HepG2 (cell line): Measurements from ENCODE around the gene PSD4. TPM values are rescaled to one million over a fixed set of nuclear protein-coding genes. Genes with fewer than 3 reads are reported as not detected.
A peak's percentile ranks its signal among the peaks of the same experiment; 100 is the strongest.

Experiments
- AGO2 ChIP-seq: fragments of 200-400 bp; formaldehyde crosslinking; optimal IDR thresholded peaks from 2 replicates; pipeline ENCODE3; 2017; ENCODE audit warnings: mild to moderate bottlenecking, low read depth, low read length, moderate library complexity
- ARHGAP35 ChIP-seq: sonication (generic); formaldehyde crosslinking; IDR thresholded peaks from 2 replicates; pipeline ENCODE4 v1.9.0; 2022; ENCODE audit warnings: mild to moderate bottlenecking, inconsistent platforms, moderate library complexity, missing genetic modification reagents, borderline replicate concordance
- DNMT3B ChIP-seq: conservative IDR thresholded peaks from 2 replicates; pipeline ENCODE4 v1.6.1; 2016; ENCODE audit warnings: missing biosample characterization, control low read depth
- FOXJ3 ChIP-seq: sonication (generic); formaldehyde crosslinking; IDR thresholded peaks from 2 replicates; pipeline ENCODE4 v1.4.0; 2020; ENCODE audit warnings: missing genetic modification reagents, mild to moderate bottlenecking, borderline replicate concordance
- GPN1 ChIP-seq: sonication (generic); formaldehyde crosslinking; IDR thresholded peaks from 2 replicates; pipeline ENCODE4 v1.5.1; 2020; ENCODE audit warnings: missing genetic modification reagents, borderline replicate concordance
- HOXA7 ChIP-seq: sonication (generic); formaldehyde crosslinking; IDR thresholded peaks from 2 replicates; pipeline ENCODE4 v1.8.1; 2022; ENCODE audit warnings: mild to moderate bottlenecking, missing genetic modification reagents, moderate library complexity
- MAF1 ChIP-seq: sonication (generic); formaldehyde crosslinking; IDR thresholded peaks from 2 replicates; pipeline ENCODE4 v1.5.0; 2020; ENCODE audit warnings: missing genetic modification reagents, borderline replicate concordance
- MLX ChIP-seq: IDR thresholded peaks from 2 replicates; pipeline ENCODE4 v1.6.1; 2016
- MTA1 ChIP-seq: sonication (generic); formaldehyde crosslinking; IDR thresholded peaks from 2 replicates; pipeline ENCODE4 v1.4.0; 2020; ENCODE audit warnings: missing genetic modification reagents, mild to moderate bottlenecking, borderline replicate concordance
- NFE2 ChIP-seq: sonication (generic); formaldehyde crosslinking; IDR thresholded peaks from 2 replicates; pipeline ENCODE4 v1.4.0; 2020; ENCODE audit warnings: missing genetic modification reagents
- NR1H2 ChIP-seq: sonication (generic); formaldehyde crosslinking; IDR thresholded peaks from 2 replicates; pipeline ENCODE4 v1.8.1; 2022; ENCODE audit warnings: low read depth, missing genetic modification reagents, borderline replicate concordance
- PATZ1 ChIP-seq: sonication (generic); formaldehyde crosslinking; IDR thresholded peaks from 2 replicates; pipeline ENCODE4 v1.4.0; 2020; ENCODE audit warnings: missing genetic modification reagents
- RNF219 ChIP-seq: sonication (generic); formaldehyde crosslinking; IDR thresholded peaks from 2 replicates; pipeline ENCODE4 v1.5.0; 2020; ENCODE audit warnings: mild to moderate bottlenecking, missing genetic modification reagents
- SALL1 ChIP-seq: sonication (generic); formaldehyde crosslinking; IDR thresholded peaks from 2 replicates; pipeline ENCODE4 v1.8.0; 2022; ENCODE audit warnings: mild to moderate bottlenecking, missing genetic modification reagents
- TFAP4 ChIP-seq: sonication (generic); IDR thresholded peaks from 2 replicates; pipeline ENCODE4 v1.6.1; 2016; ENCODE audit warnings: low read depth, borderline replicate concordance
- ZNF276 ChIP-seq: sonication (generic); formaldehyde crosslinking; IDR thresholded peaks from 2 replicates; pipeline ENCODE4 v1.4.0; 2020; ENCODE audit warnings: mild to moderate bottlenecking, low read depth, missing genetic modification reagents
- ZNF550 ChIP-seq: sonication (generic); formaldehyde crosslinking; IDR thresholded peaks from 2 replicates; pipeline ENCODE4 v1.4.0; 2020; ENCODE audit warnings: mild to moderate bottlenecking, missing genetic modification reagents, borderline replicate concordance
- ZNF672 ChIP-seq: sonication (generic); formaldehyde crosslinking; IDR thresholded peaks from 2 replicates; pipeline ENCODE4 v1.8.1; 2022; ENCODE audit warnings: missing genetic modification reagents
- ZNF780A ChIP-seq: sonication (generic); formaldehyde crosslinking; IDR thresholded peaks from 2 replicates; pipeline ENCODE4 v1.8.0; 2022; ENCODE audit warnings: mild to moderate bottlenecking, missing genetic modification reagents, moderate library complexity
- ZSCAN29 ChIP-seq: sonication (generic); formaldehyde crosslinking; conservative IDR thresholded peaks from 2 replicates; pipeline ENCODE4 v1.4.0; 2020; ENCODE audit warnings: mild to moderate bottlenecking, missing genetic modification reagents
- ZSCAN31 ChIP-seq: sonication (generic); formaldehyde crosslinking; IDR thresholded peaks from 2 replicates; pipeline ENCODE4 v1.5.0; 2020; ENCODE audit warnings: low read depth, mild to moderate bottlenecking, missing genetic modification reagents
- polyA plus RNA-seq, 8 experiments: library from polyadenylated mRNA; depleted of rRNA in 3 of 8; stranded (reverse) in 7 of 8; unstranded in 1 of 8; fragments of >200 nt; fragmentation: Illumina TruSeq in 4 of 8; extraction: Trizol in 4 of 8; gene quantifications; 2 replicates each; pipeline versions ENCODE4 v1.2.1 to v1.2.3, GENCODE V29; 2011 to 2016; ENCODE audit warnings: low read depth in 4 of 8, missing spikeins in 1 of 8, mixed read lengths in 1 of 8; ENCODE audit not compliant: insufficient read depth in 1 of 8
- total RNA-seq, 5 experiments: library from RNA; depleted of rRNA; stranded (reverse); fragments of >200 nt; fragmentation: Illumina TruSeq; extraction: Trizol; gene quantifications; 2 replicates each; pipeline ENCODE4 v1.2.3, GENCODE V29; 2016; ENCODE audit warnings: low read depth in 1 of 5

Gene PSD4
- total and polyA plus RNA-seq, 2 of the 13 experiments (the other 11 are each of a cell fraction or from before 2014, with no cell fraction given), result 5.8 to 9.4 TPM

- TF ChIP-seq SALL1 (peak; percentile 42; the same call in 1 of the 2 replicates), GPN1 (no peak), ZNF672 (CRISPR knock-in tag) (no peak), PATZ1 (CRISPR knock-in tag) (peak; percentile 38; the same call in 1 of the 2 replicates), MTA1 (no peak), TFAP4 (no peak; the same call in 1 of the 2 replicates), RNF219 (CRISPR knock-in tag) (no peak), ZNF276 (no peak), MLX (0 out of 2 replicates have a peak, but pooled peaks have one; percentile 67), NR1H2 (no peak), ZNF550 (CRISPR knock-in tag) (no peak), AGO2 (no peak), ZSCAN29 (CRISPR knock-in tag) (no peak), FOXJ3 (no peak), ARHGAP35 (CRISPR knock-in tag) (no peak), ZSCAN31 (no peak), MAF1 (CRISPR knock-in tag) (no peak), DNMT3B (peak; percentile 60; the same call in 1 of the 2 replicates), NFE2 (CRISPR knock-in tag) (peak; percentile 78; the same call in 1 of the 2 replicates), ZNF780A (no peak), HOXA7 (no peak)
Measured at GRCh38 chr2:113240915-113241911, 67.4 kb downstream of the PSD4 start (continued).
